ENCODE results near the gene MX2. TPM values are rescaled to one million over a fixed set of nuclear protein-coding genes. Genes with fewer than 3 reads are reported as not detected.

MX2 gene
- total and polyA plus RNA-seq, 7 experiments from 2014 or later, result 46.7 to 116 (median 99.8) TPM

GRCh38 chr21:41367945-41368734, 6.3 kb downstream of the MX2 start:
- peaks cover 0 to 30% (median 0%) of the 10 kb centered on the region in 3 experiments for H3K36me3 ChIP-seq (ENCODE audit: control insufficient read depth in 2 of 3, insufficient read depth in 3 of 3, low read length in 3 of 3)
- H3K4me3 ChIP-seq (ENCODE audit: low read length), result no peak overlapping the region
- H3K27ac Mint-ChIP-seq, result peak overlapping the region; percentile 27 to 100 (median 97)
- H3K27me3 ChIP-seq (ENCODE audit: control insufficient read depth in 2 of 2, insufficient read depth in 2 of 2, low read length in 2 of 2), result no peaks in the 10 kb centered on the region
- peak overlapping the region in 8 of 10 donors; percentile 83 to 99 (median 90) for H3K4me3 Mint-ChIP-seq
- H3K4me1 Mint-ChIP-seq, result peaks cover 52 to 96% (median 92%) of the 10 kb centered on the region in 7 donors
- no peaks in the 10 kb centered on the region for H3K9me3 ChIP-seq (ENCODE audit: control insufficient read depth in 2 of 3, low read length in 3 of 3)
- CTCF ChIA-PET, result interaction anchor here (2.5 kb wide), 1 partner anchor 57 kb away, joined by 9 read pairs; the partner anchor contains the start of gene MX1
- H3K4me1 ChIP-seq (ENCODE audit: control insufficient read depth in 2 of 2, insufficient read depth in 2 of 2, low read length in 2 of 2), result peaks cover 39 to 61% of the 10 kb centered on the region in 2 donors
- ATAC-seq (no peak), DNase-seq (no peak)
- no peaks in the 10 kb centered on the region for H3K27me3 Mint-ChIP-seq
- intact Hi-C loops (cut with micrococcal nuclease), result loop anchor here (10.0 kb wide), 3 partner anchors 507 to 647 kb away; partner anchors contain the start of genes PRDM15 (in 1 of the 2) and ZBTB21 (in 1 of the 2)
- H3K9me3 Mint-ChIP-seq, result peaks cover 0 to under 1% (median 0%) of the 10 kb centered on the region in 11 donors
- peaks cover 13 to 49% (median 37%) of the 10 kb centered on the region in 5 donors for H3K36me3 Mint-ChIP-seq
- H3K27ac ChIP-seq (ENCODE audit: low read depth, low read length), result peak overlapping the region; percentile 88
- POLR2A ChIA-PET, result interaction anchor here (1.2 to 7.7 kb wide), 5 partner anchors 8 to 64 kb away, joined by 5 to 82 read pairs (median 10); partner anchors contain the start of genes MX1 and MX2

- Mint-ChIP-seq H3K36me3 (peaks cover 13 to 43% (median 33%) of the 10 kb centered on the region in 5 donors), H3K9me3 (no peaks in the 10 kb centered on the region), H3K27ac (peak overlapping the region; percentile 85 to 100 (median 97)), H3K4me3 (peak overlapping the region; percentile 83 to 99 (median 89)), H3K4me1 (peaks cover 51 to 96% (median 90%) of the 10 kb centered on the region in 7 donors), H3K27me3 (no peaks in the 10 kb centered on the region)
- no peaks in the 10 kb centered on the region for H3K9me3 ChIP-seq (ENCODE audit: control insufficient read depth in 2 of 3, low read length in 3 of 3)
- ATAC-seq, result no peak
- H3K4me3 ChIP-seq (ENCODE audit: low read length), result peak overlapping the region; percentile 77
- ChIA-PET CTCF (interaction anchor here (1.4 to 2.5 kb wide), 4 partner anchors 8 to 85 kb away, joined by 3 to 9 read pairs (median 4); partner anchors contain the start of gene MX1), POLR2A (interaction anchor here (0.8 to 7.7 kb wide), 7 partner anchors 9 to 85 kb away, joined by 4 to 82 read pairs (median 10); partner anchors contain the start of genes MX1 and MX2)
- H3K27me3 ChIP-seq (ENCODE audit: control insufficient read depth in 2 of 2, insufficient read depth in 2 of 2, low read length in 2 of 2), result no peaks in the 10 kb centered on the region
- DNase-seq, result no peak
- H3K4me1 ChIP-seq (ENCODE audit: control insufficient read depth in 2 of 2, insufficient read depth in 2 of 2, low read length in 2 of 2), result peaks cover 33 to 59% of the 10 kb centered on the region in 2 donors
- intact Hi-C loops (cut with micrococcal nuclease), result loop anchor here (1.0 to 10.0 kb wide), 5 partner anchors 7 to 646 kb away; partner anchors contain the start of genes MX1 (in 1 of the 2), PRDM15 (in 1 of the 2) and ZBTB21 (in 1 of the 2)
- peak overlapping the region; percentile 88 for H3K27ac ChIP-seq (ENCODE audit: low read depth, low read length)
- peaks cover 0 to 30% (median 0%) of the 10 kb centered on the region in 3 experiments for H3K36me3 ChIP-seq (ENCODE audit: control insufficient read depth in 2 of 3, insufficient read depth in 3 of 3, low read length in 3 of 3)
Measured at GRCh38 chr21:41368735-41369104, 6.9 kb downstream of the MX2 start.

DNA sequence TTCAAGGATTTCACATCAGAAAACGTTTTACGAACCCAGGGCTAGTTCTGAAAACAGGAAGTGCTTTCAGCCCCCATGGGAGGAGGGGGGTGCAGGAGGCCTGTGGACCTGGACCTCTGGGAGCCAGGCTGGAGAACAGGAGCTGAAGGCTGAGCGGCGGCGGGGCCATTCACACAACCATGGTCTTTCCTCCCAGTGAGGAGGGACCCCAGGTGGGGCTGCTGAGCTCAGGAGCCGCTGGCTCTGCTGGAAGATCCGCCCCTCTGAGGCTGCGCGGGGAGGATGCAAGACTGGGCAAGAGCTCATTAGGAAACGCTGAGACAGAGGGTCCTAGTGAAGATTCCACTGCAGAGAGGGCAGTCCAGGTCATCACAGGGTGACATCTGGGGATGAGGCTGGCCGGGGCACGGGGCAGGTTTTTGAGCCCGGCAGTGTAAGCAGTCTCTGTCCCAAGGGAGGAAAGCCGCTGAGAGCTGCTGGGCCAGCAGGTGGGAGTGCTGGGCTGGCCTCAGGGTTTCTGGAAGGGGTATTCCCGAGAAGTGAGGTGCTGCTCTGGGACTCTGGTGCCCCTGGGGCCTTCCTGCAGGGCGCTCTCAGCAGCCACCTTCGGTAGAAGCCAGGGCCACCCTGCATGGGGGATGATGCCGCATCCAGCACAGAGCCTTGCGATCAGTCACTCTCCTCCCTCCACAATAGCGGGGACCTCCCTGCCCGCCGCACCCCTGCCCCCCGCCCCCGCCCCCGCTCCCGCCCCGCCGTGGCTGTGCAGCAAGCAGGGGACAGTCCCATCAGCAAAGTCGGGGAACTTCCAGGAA, 7.5 kb downstream of the MX2 start:
- peak overlapping the region; percentile 77 for H3K4me3 ChIP-seq (ENCODE audit: low read length)
- POLR2A ChIA-PET, result interaction anchor here (0.7 to 7.7 kb wide), 10 partner anchors 9 to 694 kb away, joined by 3 to 82 read pairs (median 7); partner anchors contain the start of genes MX1 and MX2
- peaks cover 0 to 32% (median 0%) of the 10 kb centered on the region in 3 experiments for H3K36me3 ChIP-seq (ENCODE audit: control insufficient read depth in 2 of 3, insufficient read depth in 3 of 3, low read length in 3 of 3)

GRCh38 chr21:41369920-41370839, 8.4 kb downstream of the MX2 start:
- ChIA-PET CTCF (interaction anchor here (0.7 to 2.5 kb wide), 7 partner anchors 9 to 682 kb away, joined by 3 to 9 read pairs (median 3); partner anchors contain the start of gene MX1), POLR2A (interaction anchor here (0.6 to 7.7 kb wide), 11 partner anchors 10 to 1029 kb away, joined by 3 to 82 read pairs (median 5); partner anchors contain the start of genes FAM3B, MX1 and MX2)
- peak overlapping the region; percentile 65 for H3K4me3 ChIP-seq (ENCODE audit: low read length)
- peaks cover 46 to 96% (median 87%) of the 10 kb centered on the region in 7 donors for H3K4me1 Mint-ChIP-seq
- no peaks in the 10 kb centered on the region for H3K9me3 ChIP-seq (ENCODE audit: control insufficient read depth in 2 of 3, low read length in 3 of 3)
- H3K27ac ChIP-seq (ENCODE audit: low read depth, low read length), result peak overlapping the region; percentile 88
- H3K36me3 ChIP-seq (ENCODE audit: control insufficient read depth in 2 of 3, insufficient read depth in 3 of 3, low read length in 3 of 3), result peaks cover 0 to 33% (median 0%) of the 10 kb centered on the region in 3 experiments
- peak overlapping the region; percentile 85 to 100 (median 97) for H3K27ac Mint-ChIP-seq
- peaks cover 32 to 46% of the 10 kb centered on the region in 2 donors for H3K4me1 ChIP-seq (ENCODE audit: control insufficient read depth in 2 of 2, insufficient read depth in 2 of 2, low read length in 2 of 2)
- intact Hi-C loops (cut with micrococcal nuclease), result loop anchor here (1.0 to 10.0 kb wide), 6 partner anchors 8 to 645 kb away; partner anchors contain the start of genes MX1 (in 1 of the 2), MX2 (in 1 of the 2), PRDM15 (in 1 of the 2) and ZBTB21 (in 1 of the 2)
- peak in 7 of 9 donors; percentile 50 to 71 (median 60) for DNase-seq
- H3K4me3 Mint-ChIP-seq, result peak overlapping the region; percentile 83 to 99 (median 89)
- H3K9me3 Mint-ChIP-seq, result no peaks in the 10 kb centered on the region
- H3K27me3 ChIP-seq (ENCODE audit: control insufficient read depth in 2 of 2, insufficient read depth in 2 of 2, low read length in 2 of 2), result no peaks in the 10 kb centered on the region
- H3K27me3 Mint-ChIP-seq, result no peaks in the 10 kb centered on the region
- H3K36me3 Mint-ChIP-seq, result peaks cover 13 to 42% (median 26%) of the 10 kb centered on the region in 5 donors
- peak; percentile 50 for ATAC-seq

More for the DNA sequence above, 7.5 kb downstream of the MX2 start:
- Mint-ChIP-seq H3K4me1 (peaks cover 46 to 96% (median 87%) of the 10 kb centered on the region in 7 donors), H3K9me3 (no peaks in the 10 kb centered on the region), H3K27me3 (no peaks in the 10 kb centered on the region), H3K27ac (peak overlapping the region; percentile 85 to 100 (median 97)), H3K4me3 (peak overlapping the region; percentile 83 to 99 (median 89)), H3K36me3 (peaks cover 13 to 42% (median 33%) of the 10 kb centered on the region in 5 donors)
- intact Hi-C loops (cut with micrococcal nuclease), result loop anchor here (1.0 to 10.0 kb wide), 5 partner anchors 8 to 645 kb away; partner anchors contain the start of genes MX1 (in 1 of the 2), PRDM15 (in 1 of the 2) and ZBTB21 (in 1 of the 2)
- Histone ChIP-seq H3K4me1 (ENCODE audit: control insufficient read depth in 2 of 2, insufficient read depth in 2 of 2, low read length in 2 of 2) (peaks cover 32 to 53% of the 10 kb centered on the region in 2 donors), H3K9me3 (ENCODE audit: control insufficient read depth in 2 of 3, low read length in 3 of 3) (no peaks in the 10 kb centered on the region), H3K27ac (ENCODE audit: low read depth, low read length) (peak overlapping the region; percentile 88), H3K27me3 (ENCODE audit: control insufficient read depth in 2 of 2, insufficient read depth in 2 of 2, low read length in 2 of 2) (no peaks in the 10 kb centered on the region)
- CTCF ChIA-PET, result interaction anchor here (0.7 to 2.5 kb wide), 6 partner anchors 8 to 683 kb away, joined by 3 to 9 read pairs (median 4); partner anchors contain the start of gene MX1
- DNase-seq (peak in 8 of 9 donors; percentile 26 to 49 (median 36)), ATAC-seq (peak; percentile 68)

All from naive thymus-derived CD4-positive, alpha-beta T cell (primary cell).